OCI-LY7 (cell line): ENCODE measurements around the gene PRAF2.

ENCODE experiments used
- EZH2phosphoT487 ChIP-seq: fragments of 200-600 bp; sonication (generic); IDR thresholded peaks from 2 replicates; pipeline ENCODE4 v1.6.1; 2018; ENCODE audit warnings: low read depth, borderline replicate concordance, mild to moderate bottlenecking, mixed run types, antibody characterized with exemption, low read length, moderate library complexity, mixed read lengths
- TF ChIP-seq, protein P1 (sequence below): fragments of 200-600 bp; sonication (generic); conservative IDR thresholded peaks from 2 replicates; pipeline ENCODE4 v1.5.1; 2014; ENCODE audit warnings: mild to moderate bottlenecking, antibody characterized with exemption, low read length, moderate library complexity, mixed read lengths

DNA sequence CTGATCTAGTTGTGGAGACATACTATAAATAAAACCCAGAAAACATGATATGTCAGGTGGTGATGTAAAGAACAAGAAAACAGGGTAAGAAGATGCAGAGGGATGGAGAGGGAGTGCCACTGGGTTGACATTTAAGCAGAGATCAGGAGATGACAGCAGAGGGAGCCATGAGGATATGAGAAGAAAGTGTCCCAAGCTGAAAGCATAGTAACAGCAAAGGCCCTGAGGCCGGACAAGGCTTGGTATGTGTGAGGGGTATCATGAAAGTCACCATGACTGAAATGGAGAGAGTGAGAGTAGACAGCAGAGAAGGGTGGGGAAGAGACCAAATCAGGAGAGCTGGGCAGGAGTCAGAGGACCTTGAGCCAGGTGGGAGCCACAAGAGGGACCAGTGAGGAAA lies 46.3 kb upstream of the PRAF2 start:
- TF ChIP-seq, protein P1, sequence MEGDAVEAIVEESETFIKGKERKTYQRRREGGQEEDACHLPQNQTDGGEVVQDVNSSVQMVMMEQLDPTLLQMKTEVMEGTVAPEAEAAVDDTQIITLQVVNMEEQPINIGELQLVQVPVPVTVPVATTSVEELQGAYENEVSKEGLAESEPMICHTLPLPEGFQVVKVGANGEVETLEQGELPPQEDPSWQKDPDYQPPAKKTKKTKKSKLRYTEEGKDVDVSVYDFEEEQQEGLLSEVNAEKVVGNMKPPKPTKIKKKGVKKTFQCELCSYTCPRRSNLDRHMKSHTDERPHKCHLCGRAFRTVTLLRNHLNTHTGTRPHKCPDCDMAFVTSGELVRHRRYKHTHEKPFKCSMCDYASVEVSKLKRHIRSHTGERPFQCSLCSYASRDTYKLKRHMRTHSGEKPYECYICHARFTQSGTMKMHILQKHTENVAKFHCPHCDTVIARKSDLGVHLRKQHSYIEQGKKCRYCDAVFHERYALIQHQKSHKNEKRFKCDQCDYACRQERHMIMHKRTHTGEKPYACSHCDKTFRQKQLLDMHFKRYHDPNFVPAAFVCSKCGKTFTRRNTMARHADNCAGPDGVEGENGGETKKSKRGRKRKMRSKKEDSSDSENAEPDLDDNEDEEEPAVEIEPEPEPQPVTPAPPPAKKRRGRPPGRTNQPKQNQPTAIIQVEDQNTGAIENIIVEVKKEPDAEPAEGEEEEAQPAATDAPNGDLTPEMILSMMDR = peak; percentile 32; the same call in 1 of the 2 replicates
- no peak for TF ChIP-seq EZH2phosphoT487
